ENCODE measurements around the gene TAB2.

DNA sequence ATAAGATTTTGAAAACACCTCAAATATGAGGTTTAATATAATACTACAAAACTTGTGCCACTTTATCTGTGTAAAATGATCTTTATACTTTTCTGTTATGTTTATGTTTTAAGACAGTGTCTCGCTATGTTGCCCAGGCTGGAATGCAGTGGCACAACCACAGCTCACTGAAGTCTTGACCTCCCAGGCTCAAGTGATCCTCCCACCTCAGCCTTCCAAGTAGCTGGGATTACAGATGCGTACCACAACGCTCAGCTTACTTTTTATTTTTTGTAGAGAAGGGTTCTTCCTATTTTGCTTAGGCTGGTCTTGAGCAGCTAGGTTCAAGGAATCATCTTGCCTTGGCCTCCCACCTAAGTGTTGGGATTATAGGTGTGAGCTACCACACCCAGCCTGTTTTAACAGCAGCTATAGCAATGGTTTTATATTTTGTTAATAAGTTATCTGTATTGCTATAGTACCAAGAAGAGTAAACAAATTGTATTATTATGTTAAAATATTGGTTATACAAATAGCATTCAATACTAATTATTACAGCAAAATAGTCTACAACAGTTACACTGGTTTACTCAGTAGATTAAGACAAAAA, 8.2 kb downstream of the TAB2 start:
- TF ChIP-seq FOXM1 (IDR thresholded peaks at IDR 0.05; ENCODE audit: borderline replicate concordance), result no peak
- TF ChIP-seq ARNT (IDR thresholded peaks at IDR 0.05), result no peak
- TF ChIP-seq HDGF (IDR thresholded peaks at IDR 0.05; ENCODE audit: borderline replicate concordance), result no peak
- TF ChIP-seq FOXA1 (IDR thresholded peaks at IDR 0.05), result no peak
- TF ChIP-seq L3MBTL2 (conservative IDR thresholded peaks at IDR 0.05), result no peak
- no peak for TF ChIP-seq LEF1 (IDR thresholded peaks at IDR 0.05; ENCODE audit: borderline replicate concordance)
- TF ChIP-seq TARDBP (IDR thresholded peaks at IDR 0.05), result no peak
- TF ChIP-seq BHLHE40 (IDR thresholded peaks at IDR 0.05; ENCODE audit: borderline replicate concordance), result no peak
